Measurements from ENCODE around the gene TAF3. TPM values are rescaled to one million over a fixed set of nuclear protein-coding genes. Genes with fewer than 3 reads are reported as not detected.

Gene TAF3
- total and polyA plus RNA-seq, 11 donors, result 5.7 to 14.0 (median 10.3) TPM

DNA sequence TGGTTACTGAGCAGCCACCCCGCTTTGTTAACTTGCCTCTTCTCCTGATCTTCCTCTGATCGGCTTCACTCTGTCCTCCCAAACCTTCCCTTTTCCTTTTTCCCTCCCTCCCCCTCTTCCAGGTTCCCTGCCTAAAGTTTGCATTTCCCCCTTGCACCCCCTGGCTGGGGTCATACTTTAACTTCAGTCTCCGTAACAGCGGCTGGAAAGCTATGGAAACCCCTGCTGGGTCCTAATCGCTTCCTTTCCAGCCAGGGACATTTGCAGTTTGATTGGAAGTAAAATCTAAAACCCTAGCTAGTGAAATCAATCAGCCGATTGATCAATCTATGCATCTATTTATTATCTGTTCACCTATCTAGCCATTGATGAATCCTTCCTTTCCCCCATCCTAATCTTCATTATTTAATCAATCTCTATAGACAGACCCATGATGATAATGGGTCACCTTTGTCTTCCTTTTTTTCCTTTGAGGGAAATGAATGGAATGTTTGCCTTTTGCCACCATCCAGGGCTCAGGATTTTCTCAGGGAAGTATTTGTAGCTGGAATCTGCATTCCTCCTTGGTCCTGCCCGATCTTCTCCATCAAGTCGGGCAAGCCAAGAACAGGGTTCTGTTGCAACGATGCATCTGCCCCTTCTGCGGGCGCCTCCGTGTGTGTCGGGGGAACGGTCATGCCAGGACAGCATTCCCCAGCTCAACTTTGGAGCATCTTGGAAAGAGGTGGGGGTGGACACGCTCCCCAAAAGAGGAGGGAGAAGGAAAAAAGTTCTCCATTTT is 245.0 kb downstream of the TAF3 start:
- TF ChIP-seq CTCF (IDR thresholded peaks at IDR 0.05) (no peak), POLR2A (IDR thresholded peaks at IDR 0.05) (no peak)
- peak overlapping the region in 1 of 12 donors; percentile 34 for H3K27ac ChIP-seq
- no peak overlapping the region for H3K4me3 ChIP-seq
- H3K27me3 ChIP-seq, result peaks cover 0 to 69% (median 30%) of the 10 kb centered on the region in 9 donors
- intact Hi-C loops (cut with DNase I), result loop anchor here in 1 of 10 donors (10.0 kb wide), 1 partner anchor 311 kb away; no protein-coding TSS in a partner anchor
- 58 to 61% (median 59%) methylated on average over 15 of the region's 15 CpGs for WGBS, 4 donors
- DNase-seq (no peak), ATAC-seq (no peak)
- no peaks in the 10 kb centered on the region for H3K9me3 ChIP-seq
- H3K4me1 ChIP-seq, result peaks cover 0 to 39% (median 2%) of the 10 kb centered on the region in 12 donors
- no peaks in the 10 kb centered on the region for H3K36me3 ChIP-seq

- Histone ChIP-seq H3K4me1 (peaks cover 0 to 34% (median 0%) of the 10 kb centered on the region in 12 donors), H3K27ac (no peak overlapping the region), H3K27me3 (peaks cover 0 to 62% (median 24%) of the 10 kb centered on the region in 9 donors), H3K36me3 (peaks cover 0 to 4% (median 0%) of the 10 kb centered on the region in 9 donors), H3K9me3 (no peaks in the 10 kb centered on the region), H3K4me3 (no peak overlapping the region)
- ATAC-seq, result no peak
- TF ChIP-seq CTCF (IDR thresholded peaks at IDR 0.05), result no peak
- no peak for TF ChIP-seq POLR2A (IDR thresholded peaks at IDR 0.05)
- no peak for DNase-seq
- WGBS, 4 donors, result 40 to 53% (median 41%) methylated on average over 12 to 13 of the region's 13 CpGs
- intact Hi-C loops (cut with DNase I), result loop anchor here in 1 of 10 donors (10.0 kb wide), 1 partner anchor 311 kb away; no protein-coding TSS in a partner anchor
Measured at GRCh38 chr10:8063935-8064334, 245.6 kb downstream of the TAF3 start.

DNA sequence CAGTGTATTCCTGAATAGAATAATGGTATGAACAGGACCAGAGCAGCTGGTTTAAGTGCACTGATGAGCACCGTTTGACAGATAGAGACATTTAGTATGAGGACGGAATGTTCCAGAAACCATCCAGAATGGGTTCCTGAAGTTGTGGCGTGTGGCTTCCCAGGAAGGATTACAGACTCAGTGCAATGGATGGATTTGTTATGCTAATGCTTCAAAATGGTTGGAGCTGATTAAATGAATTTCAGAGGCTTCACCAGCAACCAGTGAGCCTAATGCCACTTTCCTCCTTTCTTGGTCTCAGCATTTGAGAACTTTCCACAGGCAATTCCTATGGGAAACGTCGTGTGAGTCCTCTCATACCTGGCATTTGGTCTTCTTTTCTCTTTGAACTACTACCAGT is 246.1 kb downstream of the TAF3 start:
- no peak for ATAC-seq
- Histone ChIP-seq H3K36me3 (peaks cover 0 to 8% (median 0%) of the 10 kb centered on the region in 9 donors), H3K4me3 (no peak overlapping the region), H3K27ac (no peak overlapping the region), H3K27me3 (peaks cover 0 to 58% (median 19%) of the 10 kb centered on the region in 9 donors), H3K4me1 (peaks cover 0 to 29% (median 0%) of the 10 kb centered on the region in 12 donors), H3K9me3 (no peaks in the 10 kb centered on the region)
- WGBS, 4 donors, result 47 to 55% (median 53%) methylated on average over 5 of the region's 5 CpGs
- TF ChIP-seq POLR2A (IDR thresholded peaks at IDR 0.05) (no peak), CTCF (IDR thresholded peaks at IDR 0.05) (no peak)
- DNase-seq, result no peak
- intact Hi-C loops (cut with DNase I), result loop anchor here in 1 of 10 donors (10.0 kb wide), 1 partner anchor 310 kb away; no protein-coding TSS in a partner anchor

- no peak for TF ChIP-seq POLR2A (IDR thresholded peaks at IDR 0.05)
- peak in 1 of 4 donors; percentile 63 for ATAC-seq
- peaks cover 0 to 19% (median 0%) of the 10 kb centered on the region in 9 donors for H3K36me3 ChIP-seq
- DNase-seq, result no peak
- intact Hi-C loops (cut with DNase I), result loop anchor here in 1 of 10 donors (10.0 kb wide), 1 partner anchor 309 kb away; no protein-coding TSS in a partner anchor
- 36 to 47% (median 42%) methylated on average over 2 of the region's 2 CpGs for WGBS, 4 donors
- H3K9me3 ChIP-seq, result no peaks in the 10 kb centered on the region
- peaks cover 0 to 51% (median 16%) of the 10 kb centered on the region in 9 donors for H3K27me3 ChIP-seq
- H3K4me1 ChIP-seq, result peaks cover 0 to 20% (median 0%) of the 10 kb centered on the region in 12 donors
- peak overlapping the region in 1 of 12 donors; percentile 2 for H3K27ac ChIP-seq
- no peak overlapping the region for H3K4me3 ChIP-seq
Measured at GRCh38 chr10:8065651-8066050, 247.3 kb downstream of the TAF3 start.
